GM21723 (cell line): ENCODE measurements around the gene GRM4.
"Not testable (repeated sequence)": the region's sequence is repeated elsewhere in the genome, so short reads cannot be mapped to it uniquely, and the experiment has no call there.

Source experiments
- ATAC-seq: cut with Tn5 transposase; IDR thresholded peaks from one replicate; pipeline ENCODE4 v1.9.1; 2021; ENCODE audit warnings: mild to moderate bottlenecking, moderate library complexity; ENCODE audit not compliant: unreplicated experiment

Gene GRM4

DNA sequence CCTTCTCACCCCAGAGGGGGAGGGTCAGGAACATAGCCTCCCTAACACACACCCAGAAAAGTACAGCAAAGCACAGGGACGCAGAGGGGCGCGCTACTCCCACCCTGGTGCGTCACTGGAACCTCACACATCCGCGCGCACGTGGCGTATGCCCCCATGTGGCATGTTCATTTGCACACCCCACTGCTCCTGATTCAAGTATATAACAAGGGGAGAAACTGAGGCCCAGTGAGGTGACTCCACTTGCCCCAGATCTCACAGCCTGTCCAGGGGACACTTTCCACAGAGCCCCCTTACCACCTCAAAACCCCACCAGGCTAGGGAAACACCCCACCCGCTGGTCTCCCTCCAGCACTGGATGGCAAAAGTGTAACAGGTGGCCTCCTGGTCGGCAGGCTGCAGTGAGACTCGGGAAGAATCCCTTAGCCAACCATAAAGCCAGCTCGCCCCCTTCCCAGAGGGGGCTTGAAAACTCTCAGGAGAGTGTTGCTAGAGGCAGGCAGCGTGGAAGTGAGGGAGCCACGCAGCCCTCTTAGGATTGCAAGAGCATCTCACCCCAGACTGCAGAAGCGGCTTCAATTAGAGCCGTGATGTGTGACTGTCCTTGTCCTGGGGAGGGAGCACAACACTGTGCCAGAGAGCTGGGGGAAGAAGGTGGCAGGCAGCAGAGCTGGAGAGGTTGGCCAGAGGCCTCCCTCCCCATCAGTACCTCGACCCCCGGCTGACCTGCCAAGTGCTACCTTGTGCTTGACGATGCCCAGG lies at the start of gene GRM4:
Gene GRM4 (minus strand): TSS at position 67 of the 762 bp plus-strand sequence. CDS start 12,591 bp downstream, outside the sequence.
- no peak for ATAC-seq

DNA sequence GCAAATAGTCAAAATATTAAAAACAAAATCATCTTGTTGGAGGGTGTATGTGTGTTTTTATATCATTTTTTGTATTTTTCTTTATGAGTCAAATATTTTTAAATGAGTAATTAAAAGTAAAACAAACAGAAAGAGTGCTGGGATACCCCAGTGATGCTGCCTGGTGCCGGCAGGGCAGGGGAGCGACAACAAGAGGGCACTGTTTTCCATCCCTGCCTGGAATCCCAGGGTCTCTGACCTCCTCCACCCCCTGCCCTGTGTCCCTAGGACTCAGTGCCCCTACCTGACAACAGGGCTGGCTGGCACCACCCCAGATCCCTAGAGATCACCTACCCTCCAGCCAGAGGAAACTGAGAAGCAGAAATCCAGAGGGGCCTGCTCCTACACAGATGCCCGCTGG lies 48.9 kb upstream of the GRM4 start:
- no peak for ATAC-seq

GRCh38 chr6:34190504-34191122 lies 44.7 kb upstream of the GRM4 start:
- ATAC-seq, result no peak

DNA sequence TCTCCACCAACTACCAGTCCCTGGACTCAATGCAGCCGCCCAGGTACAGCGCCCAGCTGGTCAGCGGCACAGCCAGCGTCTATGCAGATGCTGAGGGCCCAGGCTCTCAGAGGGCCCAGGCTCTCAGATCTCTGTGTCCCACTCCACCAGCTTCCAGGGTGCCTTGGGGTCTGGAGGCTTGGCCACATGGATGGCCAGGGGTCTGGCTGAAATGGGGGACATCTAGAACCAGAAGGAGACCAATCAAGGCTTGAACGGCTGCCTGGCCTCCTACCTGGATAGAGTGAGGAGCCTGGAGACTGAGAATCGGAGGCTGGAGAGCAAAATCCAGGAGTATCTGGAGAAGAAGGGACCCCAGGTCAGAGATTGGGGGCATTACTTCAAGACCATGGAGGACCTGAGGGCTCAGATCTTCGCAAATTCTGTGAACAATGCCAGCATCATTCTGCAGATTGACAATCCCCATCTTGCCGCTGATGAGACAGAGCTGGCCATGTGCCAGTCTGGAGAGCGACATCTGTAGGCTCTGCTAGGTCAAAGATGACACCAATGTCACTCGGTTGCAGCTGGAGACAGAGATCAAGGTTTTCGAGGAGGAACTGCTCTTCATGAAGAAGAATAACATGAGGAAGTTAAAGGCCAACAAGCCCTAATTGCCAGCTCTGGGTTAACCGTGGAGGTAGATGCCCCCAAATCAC lies 44.1 kb upstream of the GRM4 start:
- no peak for ATAC-seq

GRCh38 chr6:34184726-34185125 lies 38.8 kb upstream of the GRM4 start:
- not testable (repeated sequence) for ATAC-seq

- ATAC-seq, result no peak
Measured at GRCh38 chr6:34182751-34183531, 37.1 kb upstream of the GRM4 start.

- no peak for ATAC-seq
Measured at GRCh38 chr6:34181908-34182307, 36.0 kb upstream of the GRM4 start.

- no peak for ATAC-seq
Measured at GRCh38 chr6:34179106-34179720, 33.3 kb upstream of the GRM4 start.

DNA sequence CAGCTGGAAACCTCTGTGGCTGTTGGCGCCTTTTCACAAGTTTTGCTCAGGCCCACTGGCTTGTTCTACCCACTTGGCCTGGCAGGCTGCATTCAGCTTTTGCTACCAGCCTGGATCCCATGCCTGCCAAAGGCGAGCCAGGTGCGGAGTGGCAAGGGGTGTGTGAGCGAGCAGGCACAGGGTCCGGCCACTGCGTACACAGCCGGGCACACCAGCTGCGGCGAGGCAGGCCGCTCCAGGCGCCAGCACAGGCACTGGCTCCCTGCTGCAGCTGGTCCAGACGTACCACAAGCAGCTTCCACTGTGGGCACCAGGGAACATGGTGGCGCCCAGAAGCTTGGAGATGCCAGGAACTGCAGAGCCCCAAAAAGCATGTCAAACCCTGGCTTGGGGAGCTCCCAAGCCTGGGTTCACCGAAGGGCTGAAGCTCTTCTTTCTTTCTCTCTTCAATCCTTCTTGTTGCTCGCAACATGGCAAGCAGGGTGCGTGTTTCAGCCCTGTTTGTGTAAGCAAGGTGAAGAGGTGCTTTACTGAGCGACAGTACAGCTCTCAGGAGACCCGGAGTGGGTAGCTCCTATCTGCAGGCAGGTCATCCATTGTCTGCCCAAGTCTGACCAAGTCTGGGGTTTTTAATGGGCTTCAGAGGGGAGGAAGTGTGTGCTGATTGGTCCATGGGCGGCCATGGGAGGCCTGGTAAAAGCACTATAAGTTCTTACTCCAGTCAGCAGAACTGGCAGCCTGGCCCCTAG lies 32.6 kb upstream of the GRM4 start:
- ATAC-seq, result no peak

DNA sequence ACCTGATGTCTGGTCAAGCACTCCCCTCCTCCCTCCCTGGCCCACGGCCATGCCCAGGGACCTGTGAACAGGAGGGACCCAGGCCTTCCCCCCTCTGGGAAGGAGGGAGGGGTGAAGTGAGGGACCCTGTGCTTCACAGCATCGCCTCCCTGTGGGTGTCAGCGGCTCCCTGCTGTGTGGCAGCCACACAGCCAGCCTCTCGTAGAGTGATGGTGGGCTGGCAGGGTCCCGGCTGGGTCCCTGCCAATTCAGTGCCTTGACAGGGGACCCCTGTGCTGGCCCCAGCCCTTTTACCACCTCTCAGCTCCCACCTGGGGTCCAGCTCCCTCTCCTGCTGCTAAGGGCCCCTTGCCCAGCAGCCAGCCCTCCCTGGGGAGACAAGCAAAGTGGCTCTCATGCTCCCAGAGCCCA lies 31.3 kb upstream of the GRM4 start:
- ATAC-seq, result no peak

DNA sequence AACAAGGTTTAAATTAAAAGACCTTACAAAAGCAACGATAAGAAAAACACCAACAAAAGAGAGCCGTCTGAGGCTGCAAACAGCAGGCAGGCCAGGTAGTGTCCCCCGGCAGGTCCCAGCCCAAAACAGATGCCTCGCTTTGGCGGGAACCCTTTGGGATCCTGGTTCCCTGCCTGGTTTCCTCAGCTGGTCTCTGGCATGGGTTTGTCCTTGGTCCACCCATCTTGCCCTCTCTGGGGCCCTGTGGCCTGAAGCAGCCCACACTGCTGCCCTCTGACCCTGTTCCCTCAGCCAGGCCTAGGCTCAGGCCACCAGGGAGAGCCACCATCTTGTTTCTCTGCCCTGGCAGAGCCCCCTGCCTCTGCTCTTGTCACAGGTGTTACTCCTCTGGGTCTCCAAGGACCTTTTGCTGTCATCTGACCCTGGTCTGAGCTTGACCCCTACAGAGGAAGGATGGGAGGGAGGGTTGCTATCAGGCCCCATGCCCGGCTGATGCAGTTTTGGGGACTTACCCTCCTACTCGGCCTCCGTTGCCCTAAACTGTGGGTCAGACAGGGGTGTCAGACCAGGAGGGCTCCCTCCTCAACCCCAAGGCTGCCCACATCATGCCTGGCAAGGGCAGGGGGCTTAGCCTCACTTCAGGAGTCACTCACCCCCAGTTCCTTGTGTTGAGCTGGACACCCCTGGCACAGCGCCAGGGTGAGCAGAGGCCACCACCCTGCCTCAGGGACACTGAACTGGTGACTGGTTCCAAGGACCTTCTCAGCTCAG lies 30.6 kb upstream of the GRM4 start:
- ATAC-seq, result no peak

DNA sequence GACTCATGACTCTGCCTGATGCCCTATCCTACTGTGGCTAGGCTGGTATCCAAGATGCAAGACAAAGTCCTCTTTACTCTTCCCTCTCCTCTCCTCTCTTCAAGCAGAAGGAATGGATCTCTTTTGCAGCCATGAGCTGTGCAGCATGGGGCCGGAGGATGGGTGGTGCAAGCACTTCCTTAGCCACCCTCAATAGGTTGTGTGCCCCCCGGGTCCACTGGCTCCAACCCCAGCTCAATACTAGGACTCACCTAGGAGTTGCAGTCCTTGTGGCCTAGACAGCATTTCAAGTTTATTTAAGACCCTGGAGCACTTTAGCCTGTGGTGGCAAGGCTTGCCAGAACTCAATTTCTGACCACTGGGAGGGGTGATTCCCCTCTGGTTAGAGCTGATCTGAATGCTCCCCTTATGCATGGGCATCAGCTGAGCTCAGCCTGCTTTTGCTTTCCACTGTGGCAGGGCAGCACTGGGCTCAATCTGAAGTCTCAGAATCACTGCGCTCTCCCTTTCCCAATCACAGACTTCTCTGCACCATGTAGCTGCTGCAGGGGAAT lies 29.0 kb upstream of the GRM4 start:
- no peak for ATAC-seq

DNA sequence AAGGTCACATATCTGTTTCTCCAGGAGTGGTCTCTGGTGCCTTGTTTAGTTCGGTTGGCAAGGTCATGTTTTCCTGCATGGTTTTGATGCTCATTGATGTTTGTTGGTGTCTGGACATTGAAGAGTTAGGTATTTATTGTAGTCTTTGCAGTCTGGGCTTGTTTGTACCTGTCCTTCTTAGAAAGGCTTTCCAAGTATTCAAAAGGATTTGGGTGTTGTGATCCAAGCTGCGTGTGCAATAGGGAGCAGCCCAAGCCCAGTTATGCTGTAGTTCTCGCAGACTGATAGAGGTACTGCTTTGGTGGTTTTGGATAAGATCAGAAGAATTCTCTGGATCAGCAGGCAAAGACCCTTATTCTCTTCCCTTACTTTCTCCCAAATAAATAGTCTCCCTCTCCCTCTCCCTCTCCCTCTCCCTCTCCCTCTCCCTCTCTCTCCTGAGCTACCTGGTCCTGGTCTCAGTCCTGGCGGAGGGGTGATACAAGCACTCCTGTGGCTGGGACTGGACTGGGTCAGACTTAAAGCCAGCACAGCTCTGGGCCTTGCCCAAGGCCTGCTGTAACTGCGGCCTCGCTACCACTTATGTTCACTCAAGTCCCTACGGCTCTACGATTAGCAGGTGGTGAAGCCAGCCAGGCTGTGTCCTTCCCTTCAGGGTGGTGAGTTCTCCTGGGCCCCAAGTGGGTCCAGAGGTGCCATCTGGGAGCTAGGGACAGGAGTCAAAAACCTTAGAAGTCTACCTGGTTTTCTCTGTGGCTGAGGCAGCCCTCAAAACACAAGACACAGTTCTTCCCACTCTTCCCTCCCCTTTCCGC lies 27.3 kb upstream of the GRM4 start:
- no peak for ATAC-seq

GRCh38 chr6:34170346-34170745 lies 24.5 kb upstream of the GRM4 start:
- ATAC-seq, result no peak

- no peak for ATAC-seq
Measured at GRCh38 chr6:34169897-34170296, 24.0 kb upstream of the GRM4 start.

DNA sequence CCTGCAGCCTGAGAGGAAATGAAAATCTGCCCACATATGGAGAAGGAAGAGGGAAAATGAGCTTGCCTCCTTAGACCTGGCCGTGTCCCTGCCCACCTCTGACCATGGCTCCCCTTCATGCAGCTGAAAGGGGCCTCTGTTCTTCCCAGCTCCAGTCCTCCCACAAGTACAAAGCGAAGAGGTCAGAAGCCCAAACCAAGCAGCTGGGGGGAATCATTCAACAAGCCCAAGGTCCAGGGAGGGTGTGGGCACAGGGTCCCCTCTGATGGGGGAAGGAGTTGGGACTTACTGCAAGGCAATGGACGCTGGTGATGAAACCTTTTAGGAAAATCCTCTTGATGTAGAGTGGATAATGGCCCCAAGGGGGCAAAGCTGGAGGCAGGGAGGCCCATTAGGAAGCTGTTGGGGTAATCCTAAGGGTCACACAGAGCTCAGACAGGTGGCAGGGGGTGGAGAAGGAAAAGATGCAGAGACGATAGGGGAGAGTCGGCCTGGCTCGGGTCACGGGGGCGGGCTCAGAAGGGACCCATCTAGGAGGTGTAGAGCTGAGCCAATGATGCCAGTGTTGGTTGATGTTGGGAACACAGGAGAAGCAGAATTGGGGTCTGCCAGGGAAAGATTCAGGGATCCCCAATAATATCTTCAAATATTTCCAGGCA lies 16.1 kb upstream of the GRM4 start:
- no peak for ATAC-seq

DNA sequence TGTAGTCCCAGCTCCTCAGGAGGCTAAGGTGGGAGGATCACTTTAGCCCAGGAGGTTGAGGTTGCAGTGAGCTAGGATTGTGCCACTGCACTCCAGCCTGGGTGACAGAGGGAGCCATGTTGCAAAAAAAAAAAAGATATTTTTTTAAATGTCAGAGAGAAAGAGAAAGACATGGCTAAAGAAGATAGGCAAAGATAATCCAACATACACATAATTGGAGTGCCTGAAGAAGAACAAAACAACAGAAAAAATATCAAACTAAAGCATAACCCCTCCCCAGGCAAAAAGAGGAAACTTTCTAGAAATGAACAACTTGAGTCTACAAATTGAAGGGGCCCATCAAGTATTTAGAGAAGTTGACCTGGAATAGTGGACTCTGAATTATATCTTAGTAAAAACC lies 14.0 kb upstream of the GRM4 start:
- no peak for ATAC-seq

GRCh38 chr6:34158876-34159275 lies 13.0 kb upstream of the GRM4 start:
- ATAC-seq, result no peak
